ENCODE data around the gene NEXMIF.

- no peak for TF ChIP-seq CTCF (conservative IDR thresholded peaks at IDR 0.05)
- no peak for TF ChIP-seq EZH2 (IDR thresholded peaks at IDR 0.05; ENCODE audit: low read depth)
Measured at GRCh38 chrX:74902806-74903205, 22.4 kb downstream of the NEXMIF start.

Data from PC-9 (cell line).